HepG2 (cell line): ENCODE measurements around the gene PPP2R5C. TPM values are rescaled to one million over a fixed set of nuclear protein-coding genes. Genes with fewer than 3 reads are reported as not detected.

ENCODE experiments used
- ATAC-seq: fragments of 200-7000 bp; cut with Tn5 transposase; 3 replicates; pipeline ENCODE4 v1.9.1; 2020; ENCODE audit warnings: mild to moderate bottlenecking, moderate library complexity
- BruUV-seq: library from RNA; stranded (reverse); fragments of 400-500 nt; replicated peaks from 2 replicates; lab custom pipeline; 2021; lab: Mats Ljungman, UMichigan
- CTCF ChIA-PET: fragments of 300-600 bp; formaldehyde crosslinking; extraction: SDS; loops from one replicate; lab custom pipeline; 2021; ENCODE audit warnings: low total read pairs, inconsistent platforms, low intra/inter-chr PET ratio; lab: Yijun Ruan, JAX
- POLR2A ChIA-PET: fragments of 350-600 bp; sonication (Branson Sonifier 250); formaldehyde crosslinking; loops from one replicate; lab custom pipeline; 2020; ENCODE audit warnings: antibody characterized with exemption, inconsistent platforms; lab: Yijun Ruan, JAX
- DNase-seq: peaks from one replicate; pipeline ENCODE4 v3.0.0-alpha.2; 2015; ENCODE audit warnings: low spot score
- FAIRE-seq: peaks from 3 replicates; lab custom pipeline; 2011; peaks lifted over from hg19 to GRCh38; lab: Jason Lieb, UNC
- H2AFZ ChIP-seq: one replicate; pipeline ENCODE4 v1.6.1; 2011; ENCODE audit warnings: low read length, inconsistent platforms
- H3K27ac ChIP-seq: fragments of 300-600 bp; 3 replicates; pipeline ENCODE4 v1.8.0; 2011; ENCODE audit warnings: mixed run types, mild to moderate bottlenecking, mixed read lengths, low read length, inconsistent platforms; ENCODE audit not compliant: insufficient read depth; ENCODE audit errors: extremely low read length
- H3K27me3 ChIP-seq, 2 experiments: fragments of 200-600 bp in 1 of 2; 2 replicates in 1 of 2; 3 replicates in 1 of 2; pipeline versions ENCODE4 v1.6.0 to v1.8.0; 2011; ENCODE audit warnings: low read length in 2 of 2, mild to moderate bottlenecking in 2 of 2, moderate library complexity in 2 of 2, inconsistent platforms in 1 of 2; ENCODE audit not compliant: insufficient read depth in 2 of 2, control insufficient read depth in 1 of 2
- H3K36me3 ChIP-seq, 2 experiments: fragments of 200-600 bp in 1 of 2; replicated peaks in 1 of 2; 2 replicates in 1 of 2; 3 replicates in 1 of 2; pipeline versions ENCODE4 v1.5.1 to v1.8.0; 2011; ENCODE audit warnings: low read length in 2 of 2, inconsistent platforms in 1 of 2; ENCODE audit not compliant: insufficient read depth in 2 of 2, control insufficient read depth in 1 of 2
- H3K4me1 ChIP-seq: 2 replicates; pipeline ENCODE4 v1.5.1; 2012; ENCODE audit warnings: low read length, inconsistent platforms; ENCODE audit not compliant: insufficient read depth
- H3K4me2 ChIP-seq: 2 replicates; pipeline ENCODE4 v1.6.0; 2011; ENCODE audit warnings: low read depth, low read length, inconsistent platforms
- H3K4me3 ChIP-seq, 3 experiments: fragments of 200-600 bp in 1 of 3; sonication (generic), shearing (Covaris generic) in 1 of 3; replicated peaks in 1 of 3; 2 replicates each; pipeline ENCODE4 v1.5.1; 2011 to 2016; ENCODE audit warnings: low read length in 3 of 3, inconsistent platforms in 2 of 3, low read depth in 2 of 3, mild to moderate bottlenecking in 2 of 3, control low read depth in 1 of 3, mixed read lengths in 1 of 3; ENCODE audit not compliant: insufficient read depth in 1 of 3
- H3K79me2 ChIP-seq: one replicate; pipeline ENCODE4 v1.6.1; 2011; ENCODE audit warnings: low read length, inconsistent platforms; ENCODE audit not compliant: insufficient read depth
- H3K9ac ChIP-seq: 2 replicates; pipeline ENCODE4 v1.6.0; 2011; ENCODE audit warnings: mild to moderate bottlenecking, low read depth, low read length, inconsistent platforms; ENCODE audit not compliant: insufficient read depth
- H3K9me3 ChIP-seq: 2 replicates; pipeline ENCODE4 v1.5.1; 2012; ENCODE audit warnings: mild to moderate bottlenecking, low read length
- H4K20me1 ChIP-seq: 2 replicates; pipeline ENCODE4 v1.6.0; 2011; ENCODE audit warnings: inconsistent platforms, mild to moderate bottlenecking, low read length, moderate library complexity; ENCODE audit not compliant: insufficient read depth
- AKAP8 ChIP-seq: sonication (generic); formaldehyde crosslinking; IDR thresholded peaks from 2 replicates; pipeline ENCODE4 v1.5.1; 2020; ENCODE audit warnings: mild to moderate bottlenecking, missing genetic modification reagents
- GPBP1L1 ChIP-seq: sonication (generic); formaldehyde crosslinking; IDR thresholded peaks from 2 replicates; pipeline ENCODE4 v1.5.0; 2020; ENCODE audit warnings: mild to moderate bottlenecking, missing genetic modification reagents
- ISL2 ChIP-seq: sonication (generic); formaldehyde crosslinking; IDR thresholded peaks from 2 replicates; pipeline ENCODE4 v1.5.0; 2020; ENCODE audit warnings: missing genetic modification reagents
- KLF12 ChIP-seq: sonication (generic); formaldehyde crosslinking; IDR thresholded peaks from 2 replicates; pipeline ENCODE4 v1.4.0; 2020; ENCODE audit warnings: missing genetic modification reagents, borderline replicate concordance
- NCOR1 ChIP-seq: fragments of 200-600 bp; sonication (generic); IDR thresholded peaks from 2 replicates; pipeline ENCODE4 v1.7.0; 2017; ENCODE audit warnings: antibody characterized with exemption, low read length, borderline replicate concordance
- REST ChIP-seq, 2 experiments: IDR thresholded peaks; 2 replicates each; pipeline ENCODE4 v1.6.1; 2011 to 2012; ENCODE audit warnings: low read length in 2 of 2, borderline replicate concordance in 1 of 2, low read depth in 1 of 2, mild to moderate bottlenecking in 1 of 2, moderate library complexity in 1 of 2
- RFXANK ChIP-seq: IDR thresholded peaks from 2 replicates; pipeline ENCODE4 v1.6.1; 2016
- SMC3 ChIP-seq: IDR thresholded peaks from 2 replicates; pipeline ENCODE4 v1.6.1; 2011; ENCODE audit warnings: low read length, improper control_type of control experiment
- SNAI1 ChIP-seq: sonication (generic); formaldehyde crosslinking; IDR thresholded peaks from 2 replicates; pipeline ENCODE4 v1.5.0; 2020; ENCODE audit warnings: mild to moderate bottlenecking, missing genetic modification reagents, borderline replicate concordance
- STAG1 ChIP-seq: sonication (generic); formaldehyde crosslinking; IDR thresholded peaks from 2 replicates; pipeline ENCODE4 v1.4.0; 2020; ENCODE audit warnings: missing genetic modification reagents
- TAF15 ChIP-seq: fragments of 200-400 bp; formaldehyde crosslinking; IDR thresholded peaks from one replicate; pipeline ENCODE4 v1.6.1; 2018; ENCODE audit warnings: mild to moderate bottlenecking, low read depth, low read length; ENCODE audit not compliant: poor library complexity, severe bottlenecking
- THAP11 ChIP-seq: IDR thresholded peaks from 2 replicates; pipeline ENCODE4 v1.6.1; 2016; ENCODE audit warnings: missing biosample characterization, missing genetic modification reagents
- ZKSCAN1 ChIP-seq: fragments of 150-350 bp; IDR thresholded peaks from 2 replicates; pipeline ENCODE4 v1.6.1; 2014; ENCODE audit warnings: low read length
- ZNF256 ChIP-seq: sonication (generic); formaldehyde crosslinking; conservative IDR thresholded peaks from 2 replicates; pipeline ENCODE4 v1.4.0; 2020; ENCODE audit warnings: missing genetic modification reagents
- ZNF264 ChIP-seq: sonication (generic); formaldehyde crosslinking; IDR thresholded peaks from 2 replicates; pipeline ENCODE4 v1.4.0; 2020; ENCODE audit warnings: missing genetic modification reagents
- ZNF354B ChIP-seq: sonication (generic); formaldehyde crosslinking; IDR thresholded peaks from 2 replicates; pipeline ENCODE4 v1.8.0; 2022; ENCODE audit warnings: mild to moderate bottlenecking, missing genetic modification reagents
- ZNF367 ChIP-seq: sonication (generic); formaldehyde crosslinking; IDR thresholded peaks from 2 replicates; pipeline ENCODE4 v1.4.0; 2020; ENCODE audit warnings: missing genetic modification reagents, borderline replicate concordance
- ZNF468 ChIP-seq: sonication (generic); formaldehyde crosslinking; IDR thresholded peaks from 2 replicates; pipeline ENCODE4 v1.8.0; 2022; ENCODE audit warnings: mild to moderate bottlenecking, moderate library complexity, missing genetic modification reagents
- ZNF644 ChIP-seq: IDR thresholded peaks from 2 replicates; pipeline ENCODE4 v1.6.1; 2016; ENCODE audit warnings: low read depth
- ZNF761 ChIP-seq: sonication (generic); formaldehyde crosslinking; conservative IDR thresholded peaks from 2 replicates; pipeline ENCODE4 v1.4.0; 2020; ENCODE audit warnings: mild to moderate bottlenecking, missing genetic modification reagents
- ZNF768 ChIP-seq: sonication (generic); formaldehyde crosslinking; IDR thresholded peaks from 2 replicates; pipeline ENCODE4 v1.4.0; 2020; ENCODE audit warnings: missing genetic modification reagents
- ZZZ3 ChIP-seq: sonication (generic); formaldehyde crosslinking; IDR thresholded peaks from 2 replicates; pipeline ENCODE4 v1.4.0; 2020; ENCODE audit warnings: missing genetic modification reagents, mild to moderate bottlenecking, borderline replicate concordance
- WGBS: methylation state at CpG from one replicate; pipeline ENCODE4 v1.1.6; 2017; ENCODE audit warnings: low lambda C conversion rate; 5-methylcytosine and 5-hydroxymethylcytosine counted together
- in situ Hi-C: cut with HindIII; loops from 2 replicates; pipeline ENCODE4 v1.10.0; 2017; ENCODE audit warnings: low pct_unique_long_range_greater_than_20kb; ENCODE audit not compliant: extremely low pct_ligation_motif_present
- intact Hi-C: fragments of 100-400 bp; cut with micrococcal nuclease; formaldehyde crosslinking; loops from one replicate; pipeline ENCODE4 v1.10.0; 2022; ENCODE audit not compliant: unreplicated experiment
- polyA plus RNA-seq, 8 experiments: library from polyadenylated mRNA; depleted of rRNA in 3 of 8; stranded (reverse) in 7 of 8; unstranded in 1 of 8; fragments of >200 nt; fragmentation: Illumina TruSeq in 4 of 8; extraction: Trizol in 4 of 8; gene quantifications; 2 replicates each; pipeline versions ENCODE4 v1.2.1 to v1.2.3, GENCODE V29; 2011 to 2016; ENCODE audit warnings: low read depth in 4 of 8, missing spikeins in 1 of 8, mixed read lengths in 1 of 8; ENCODE audit not compliant: insufficient read depth in 1 of 8
- total RNA-seq, 5 experiments: library from RNA; depleted of rRNA; stranded (reverse); fragments of >200 nt; fragmentation: Illumina TruSeq; extraction: Trizol; gene quantifications; 2 replicates each; pipeline ENCODE4 v1.2.3, GENCODE V29; 2016; ENCODE audit warnings: low read depth in 1 of 5

PPP2R5C gene
- total and polyA plus RNA-seq, 2 of the 13 experiments (the other 11 are each of a cell fraction or from before 2014, with no cell fraction given): 74.3 to 78.5 TPM

- TF ChIP-seq GPBP1L1 (no peak), ZNF761 (no peak), SNAI1 (CRISPR knock-in tag) (no peak)
Measured at GRCh38 chr14:101843038-101843437, 81.5 kb downstream of the PPP2R5C start (continued).

GRCh38 chr14:101843665-101844064 lies 82.2 kb downstream of the PPP2R5C start:
- H3K36me3 ChIP-seq: peaks cover 1 to 12% of the 10 kb centered on the region in 2 experiments; a peak in 2 of 5 replicates
- no peak overlapping the region for H2AFZ ChIP-seq
- H3K27ac ChIP-seq: no peak overlapping the region
- no peaks in the 10 kb centered on the region for H3K9me3 ChIP-seq
- ATAC-seq (no peak), DNase-seq (no peak), FAIRE-seq (no peak)
- WGBS: 90% methylated on average over 7 of the region's 7 CpGs
- no peaks in the 10 kb centered on the region for H3K27me3 ChIP-seq
- H4K20me1 ChIP-seq: peaks cover 7% of the 10 kb centered on the region; the same call in 1 of the 2 replicates
- no TSS peak for BruUV-seq
- no peak overlapping the region for H3K4me2 ChIP-seq
- H3K4me3 ChIP-seq: no peak overlapping the region
- ChIA-PET POLR2A (no interaction called here), CTCF (interaction anchor here (1.2 kb wide), 1 partner anchor 73 kb away, joined by 3 read pairs; no protein-coding TSS in a partner anchor)
- in situ Hi-C loops: no loop called here
- H3K79me2 ChIP-seq: peaks cover 10% of the 10 kb centered on the region
- no peak overlapping the region for H3K9ac ChIP-seq
- intact Hi-C loops: no loop called here
- H3K4me1 ChIP-seq: no peaks in the 10 kb centered on the region
- TF ChIP-seq ZNF367 (CRISPR knock-in tag) (no peak), ZZZ3 (CRISPR knock-in tag) (no peak), ZNF256 (CRISPR knock-in tag) (no peak), NCOR1 (no peak), KLF12 (no peak), STAG1 (CRISPR knock-in tag) (peak; percentile 20; the same call in 1 of the 2 replicates), ZNF354B (CRISPR knock-in tag) (no peak), ZNF468 (CRISPR knock-in tag) (no peak), SMC3 (0 out of 2 replicates have a peak, but pooled peaks have one; percentile 6), RFXANK (CRISPR knock-in tag) (no peak), ISL2 (CRISPR knock-in tag) (no peak), AKAP8 (CRISPR knock-in tag) (no peak), ZKSCAN1 (no peak), ZNF644 (CRISPR knock-in tag) (no peak), ZNF264 (CRISPR knock-in tag) (no peak), REST (IDR thresholded peaks at IDR 0.05; ENCODE audit: borderline replicate concordance in 1 of 2, low read depth in 1 of 2, low read length in 2 of 2) (no peak), ZNF768 (CRISPR knock-in tag) (no peak), THAP11 (CRISPR knock-in tag) (no peak), TAF15 (no peak)
